HG03025 (cell line): ENCODE data around the gene PRPF19.

Experiments
- ATAC-seq: cut with Tn5 transposase; IDR thresholded peaks from one replicate; pipeline ENCODE4 v1.9.1; 2021; ENCODE audit warnings: mild to moderate bottlenecking, moderate library complexity; ENCODE audit not compliant: unreplicated experiment, low FRiP score

Gene PRPF19

DNA sequence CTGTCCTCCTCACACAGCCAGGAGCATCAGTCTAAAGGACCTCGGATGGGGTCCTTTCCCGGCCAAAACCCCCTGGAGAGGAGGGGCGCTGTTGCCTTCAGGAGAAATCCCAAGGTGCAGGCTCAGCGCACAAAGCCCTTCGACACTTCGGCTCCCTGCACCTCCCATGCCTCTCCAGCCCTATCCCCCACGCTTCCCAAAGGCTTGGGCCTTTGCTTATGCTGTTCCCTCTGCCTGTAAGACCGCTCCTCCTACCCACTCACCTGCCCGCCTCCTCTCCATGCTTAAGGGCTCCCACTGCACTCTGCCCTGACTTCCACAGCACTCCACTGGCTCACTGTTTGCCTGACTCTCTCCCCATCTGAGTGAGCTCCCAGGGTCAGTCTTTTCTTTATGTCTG, 32.1 kb upstream of the PRPF19 start:
- no peak for ATAC-seq

DNA sequence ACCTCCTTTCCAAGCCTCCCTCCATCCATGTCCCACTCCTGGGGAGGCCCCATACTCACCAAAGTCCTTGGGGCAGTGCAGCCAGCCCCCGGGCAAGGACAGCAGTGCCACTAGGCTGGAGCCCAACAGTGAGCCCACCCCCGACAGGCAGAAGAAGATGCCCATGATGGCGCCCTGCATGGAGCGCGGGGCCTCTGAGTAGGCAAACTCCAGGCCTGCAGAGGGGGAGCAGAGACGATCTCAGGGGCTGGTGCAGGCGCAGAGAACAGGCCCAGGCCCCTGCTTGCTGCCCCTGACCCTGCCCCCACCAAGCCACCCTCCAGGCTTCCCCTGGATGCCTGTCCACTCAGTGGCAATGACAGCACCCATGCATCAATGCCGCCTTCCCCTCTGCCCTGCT, 31.4 kb upstream of the PRPF19 start:
- ATAC-seq, result no peak

DNA sequence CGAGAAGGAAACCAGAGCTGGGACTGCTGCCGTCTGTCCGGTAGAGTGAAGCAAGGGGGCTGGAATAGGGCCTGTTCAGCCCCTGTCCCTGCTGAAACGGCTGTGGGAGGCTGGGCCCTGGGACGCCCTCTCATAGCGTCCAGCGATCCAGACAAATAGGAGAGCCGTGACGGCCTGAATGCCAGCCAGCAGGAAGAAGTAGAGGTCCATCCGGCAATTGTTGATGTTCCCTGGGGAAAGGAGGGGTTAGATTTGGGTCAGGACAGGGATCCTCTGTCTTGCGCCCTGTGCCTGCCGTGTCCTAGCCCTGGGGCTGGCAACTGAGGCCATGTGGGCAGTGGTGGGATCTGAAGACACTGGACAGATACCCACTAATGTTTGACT, 30.8 kb upstream of the PRPF19 start:
- ATAC-seq, result no peak

DNA sequence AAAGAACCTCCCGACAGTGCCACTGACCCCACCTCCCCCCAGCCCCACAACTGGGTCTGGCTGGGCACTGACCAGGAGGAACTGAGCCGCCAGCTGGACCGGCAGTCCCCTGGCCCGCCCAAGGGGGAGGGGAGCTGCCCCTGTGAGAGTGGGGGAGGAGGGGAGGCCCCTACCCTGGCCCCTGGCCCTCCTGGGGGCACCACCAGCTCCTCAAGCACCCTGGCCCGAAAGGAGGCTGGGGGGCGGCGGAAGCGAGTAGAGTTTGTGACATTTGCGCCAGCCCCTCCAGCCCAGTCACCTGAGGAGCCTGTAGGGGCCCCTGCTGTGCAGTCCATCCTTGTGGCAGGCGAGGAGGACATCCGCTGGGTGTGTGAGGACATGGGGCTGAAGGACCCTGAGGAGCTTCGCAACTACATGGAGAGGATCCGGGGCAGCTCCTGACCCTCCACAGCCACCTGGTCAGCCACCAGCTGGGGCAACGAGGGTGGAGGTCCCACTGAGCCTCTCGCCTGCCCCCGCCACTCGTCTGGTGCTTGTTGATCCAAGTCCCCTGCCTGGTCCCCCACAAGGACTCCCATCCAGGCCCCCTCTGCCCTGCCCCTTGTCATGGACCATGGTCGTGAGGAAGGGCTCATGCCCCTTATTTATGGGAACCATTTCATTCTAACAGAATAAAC, 30.2 kb upstream of the PRPF19 start:
- no peak for ATAC-seq

DNA sequence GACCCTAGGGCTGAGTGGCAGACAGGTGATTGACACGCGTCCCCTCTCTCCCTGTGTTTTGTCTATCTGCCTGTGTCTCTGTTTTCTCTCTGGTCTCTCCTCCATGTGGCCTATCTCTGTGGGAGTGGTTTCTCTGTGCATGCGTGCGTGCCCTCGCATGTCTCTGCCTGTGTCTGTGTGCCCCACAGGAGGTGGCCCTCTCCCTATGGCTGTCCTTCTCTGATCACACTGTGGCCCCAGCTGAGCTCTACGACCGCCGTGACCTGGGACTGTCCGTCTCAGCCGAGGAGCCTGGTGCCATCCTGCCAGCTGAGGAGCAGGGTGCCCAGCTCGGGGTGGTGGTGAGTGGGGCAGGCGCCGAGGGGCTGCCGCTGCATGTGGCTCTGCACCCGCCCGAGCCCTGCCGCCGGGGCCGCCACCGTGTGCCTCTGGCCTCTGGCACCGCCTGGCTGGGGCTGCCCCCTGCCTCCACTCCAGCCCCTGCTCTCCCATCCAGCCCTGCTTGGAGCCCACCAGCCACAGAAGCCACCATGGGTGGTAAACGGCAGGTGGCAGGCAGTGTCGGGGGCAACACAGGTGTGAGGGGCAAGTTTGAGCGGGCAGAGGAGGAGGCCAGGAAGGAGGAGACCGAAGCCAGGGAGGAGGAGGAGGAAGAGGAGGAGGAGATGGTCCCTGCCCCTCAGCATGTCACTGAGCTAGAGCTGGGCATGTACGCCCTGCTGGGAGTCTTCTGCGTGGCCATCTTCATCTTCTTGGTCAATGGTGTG, 29.5 kb upstream of the PRPF19 start:
- ATAC-seq, result no peak

DNA sequence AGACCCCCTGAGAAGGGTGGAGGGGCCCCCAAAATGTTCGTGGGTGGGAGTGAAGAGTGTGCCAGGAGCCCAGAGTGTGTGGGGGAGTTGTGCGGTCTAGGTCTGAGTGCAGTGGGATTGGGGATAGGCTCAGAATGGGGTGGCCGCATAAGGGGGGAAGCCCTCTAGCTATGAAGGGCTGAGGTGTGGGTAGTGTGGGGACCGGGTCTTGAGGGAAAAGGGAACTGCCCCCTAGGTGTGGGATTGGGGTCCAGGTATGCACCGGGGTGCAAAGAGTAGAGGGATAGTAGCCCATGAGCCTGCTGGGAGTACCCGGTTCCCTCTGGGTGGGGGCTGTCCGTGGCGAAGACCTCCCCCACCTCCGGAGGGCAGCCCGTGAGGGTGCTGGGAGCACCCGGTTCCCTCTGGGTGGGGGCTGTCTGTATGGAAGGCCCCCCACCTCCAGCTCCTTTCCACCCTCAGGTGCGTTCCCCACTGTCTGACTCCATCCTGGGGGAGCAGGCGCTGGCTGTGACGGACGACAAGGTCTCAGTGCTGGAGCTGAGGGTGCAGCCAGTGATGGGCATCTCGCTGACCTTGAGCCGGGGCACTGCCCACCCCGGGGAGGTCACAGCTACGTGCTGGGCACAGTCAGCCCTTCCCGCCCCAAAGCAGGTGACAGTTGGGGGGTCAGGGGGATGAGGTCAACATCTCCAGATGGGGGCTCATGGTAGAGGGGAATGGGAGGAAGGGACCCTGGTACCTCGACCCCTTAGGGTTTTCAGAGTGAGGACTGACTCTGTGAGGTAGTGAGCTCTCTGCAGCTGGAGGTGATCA, 28.6 kb upstream of the PRPF19 start:
- no peak for ATAC-seq

DNA sequence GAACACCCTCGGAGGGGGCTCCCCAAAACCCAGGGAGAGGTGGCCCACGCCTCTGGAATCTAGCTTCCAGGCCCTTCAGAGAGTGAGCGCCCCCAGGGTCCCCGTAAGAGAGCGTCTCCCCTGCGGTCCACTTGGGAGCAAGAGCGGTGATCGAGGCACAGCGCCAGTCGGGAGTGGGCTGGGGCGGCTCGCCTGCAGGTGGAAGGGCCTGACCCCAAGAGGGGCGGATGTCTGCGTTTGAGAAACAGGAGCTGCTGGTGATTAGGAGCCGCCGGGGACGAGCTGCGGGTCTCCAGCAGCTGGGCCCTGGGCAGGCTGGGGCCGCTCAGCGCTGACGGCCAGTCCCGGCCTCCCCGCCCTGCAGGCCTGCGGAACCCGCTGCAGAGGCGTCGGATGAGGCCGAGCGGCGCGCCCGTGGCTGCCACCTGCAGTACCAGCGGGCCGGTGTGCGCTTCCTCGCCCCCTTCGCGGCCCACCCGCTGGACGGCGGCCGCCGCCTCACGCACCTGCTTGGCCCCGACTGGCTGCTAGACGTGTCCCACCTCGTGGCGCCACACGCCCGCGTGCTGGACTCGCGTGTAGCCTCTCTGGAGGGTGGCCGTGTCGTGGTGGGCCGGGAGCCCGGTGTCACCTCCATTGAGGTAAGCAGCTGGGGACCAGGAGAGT, 27.9 kb upstream of the PRPF19 start:
- ATAC-seq, result no peak

DNA sequence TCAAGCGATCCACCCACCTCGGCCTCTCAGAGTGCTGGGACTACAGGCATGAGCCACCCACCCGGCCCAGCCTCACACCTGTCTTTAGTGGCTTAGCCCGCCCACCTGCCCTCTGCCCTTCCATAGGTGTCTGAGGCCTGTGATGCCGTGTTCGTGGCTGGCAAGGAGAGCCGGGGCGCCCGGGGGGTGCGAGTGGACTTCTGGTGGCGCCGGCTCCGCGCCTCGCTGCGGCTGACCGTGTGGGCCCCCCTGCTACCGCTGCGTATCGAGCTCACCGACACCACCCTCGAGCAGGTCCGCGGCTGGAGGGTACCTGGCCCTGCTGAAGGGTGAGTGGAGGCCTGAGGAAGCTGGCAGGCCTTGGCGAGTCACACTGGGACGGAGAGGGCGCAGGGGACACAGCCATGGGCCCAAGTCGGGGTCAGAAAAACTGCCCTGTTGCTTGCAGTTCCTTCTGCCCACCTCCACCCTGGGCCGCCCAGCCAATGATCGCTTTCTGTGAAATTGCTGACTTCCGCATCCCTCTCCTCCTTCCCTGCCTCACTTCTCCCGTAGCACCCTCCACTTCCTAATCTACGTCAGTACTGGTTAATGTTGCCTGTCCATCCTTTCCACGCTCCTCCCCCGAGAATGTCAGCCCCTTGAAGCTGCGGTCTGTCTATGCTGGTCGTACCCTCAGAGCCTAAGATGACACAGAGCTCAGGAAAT, 27.2 kb upstream of the PRPF19 start:
- no peak for ATAC-seq

DNA sequence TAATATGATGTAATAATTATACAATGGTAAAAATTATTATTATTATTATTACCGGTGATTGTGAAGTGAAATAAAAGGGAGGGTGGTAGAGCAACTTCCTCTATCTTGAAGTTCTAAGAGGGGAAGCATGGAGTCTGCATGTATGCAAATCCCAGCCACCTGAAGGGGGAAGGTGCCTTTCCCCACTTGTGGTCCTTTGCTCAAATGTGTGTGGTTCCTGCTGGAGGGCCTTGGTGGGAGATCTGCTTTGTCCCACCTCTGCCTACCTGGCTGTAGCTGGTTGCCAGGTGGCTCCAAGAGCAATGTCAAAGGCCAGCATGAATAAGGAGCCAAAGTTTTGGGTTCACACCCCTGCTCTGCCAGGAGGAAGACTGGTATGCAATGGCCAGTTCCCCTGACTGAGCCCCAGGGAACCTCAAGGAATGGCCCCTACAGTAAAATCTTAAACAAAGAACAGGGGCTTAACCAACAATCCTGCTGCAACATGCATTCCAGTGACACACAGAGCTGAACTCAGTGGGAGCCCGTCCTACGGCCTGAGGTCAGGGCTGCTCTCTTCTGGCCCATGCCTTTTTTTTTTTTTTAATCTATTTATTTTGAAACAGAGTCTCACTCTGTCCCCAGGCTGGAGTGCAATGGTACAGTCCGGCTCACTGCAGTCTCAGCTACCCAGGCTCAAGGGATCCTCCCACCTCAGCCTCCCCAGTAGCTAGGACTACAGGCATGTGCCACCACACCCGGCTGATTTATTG, 26.4 kb upstream of the PRPF19 start:
- no peak for ATAC-seq

DNA sequence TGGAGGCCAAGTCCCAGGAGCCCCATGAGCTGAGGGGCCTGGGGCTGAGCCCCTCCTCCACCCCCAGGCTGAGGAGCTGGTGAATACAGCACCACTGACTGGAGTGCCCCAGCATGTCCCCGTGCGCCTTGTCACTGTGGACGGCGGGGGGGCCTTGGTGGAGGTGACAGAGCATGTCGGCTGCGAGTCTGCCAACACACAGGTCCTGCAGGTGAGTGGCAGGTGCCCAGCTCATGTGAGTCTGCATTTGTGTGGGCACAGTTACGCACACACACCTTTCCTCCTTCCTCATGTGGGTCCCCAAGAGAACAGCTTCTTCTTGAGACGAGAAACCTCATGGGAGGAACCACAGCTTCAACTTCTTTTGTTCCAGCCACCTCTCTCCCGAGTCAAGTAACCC, 25.5 kb upstream of the PRPF19 start:
- no peak for ATAC-seq

DNA sequence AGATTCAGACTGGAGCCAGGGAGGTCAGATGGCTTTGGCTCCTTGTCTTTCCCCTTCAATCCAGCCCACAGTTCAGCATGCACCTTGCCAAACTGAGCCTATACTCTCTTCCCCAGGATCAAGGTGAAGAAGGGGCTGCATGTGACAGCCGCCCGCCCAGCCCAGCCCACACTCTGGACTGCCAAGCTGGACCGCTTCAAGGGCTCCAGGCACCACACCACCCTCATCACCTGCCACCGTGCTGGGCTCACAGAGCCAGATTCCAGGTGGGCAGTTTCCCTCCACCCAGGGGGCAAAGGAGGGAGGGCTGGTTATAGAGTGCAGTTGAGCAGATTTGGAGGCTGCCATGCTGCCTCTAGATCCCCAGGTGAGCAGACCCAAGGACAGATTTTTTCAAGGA, 24.0 kb upstream of the PRPF19 start:
- ATAC-seq, result no peak

DNA sequence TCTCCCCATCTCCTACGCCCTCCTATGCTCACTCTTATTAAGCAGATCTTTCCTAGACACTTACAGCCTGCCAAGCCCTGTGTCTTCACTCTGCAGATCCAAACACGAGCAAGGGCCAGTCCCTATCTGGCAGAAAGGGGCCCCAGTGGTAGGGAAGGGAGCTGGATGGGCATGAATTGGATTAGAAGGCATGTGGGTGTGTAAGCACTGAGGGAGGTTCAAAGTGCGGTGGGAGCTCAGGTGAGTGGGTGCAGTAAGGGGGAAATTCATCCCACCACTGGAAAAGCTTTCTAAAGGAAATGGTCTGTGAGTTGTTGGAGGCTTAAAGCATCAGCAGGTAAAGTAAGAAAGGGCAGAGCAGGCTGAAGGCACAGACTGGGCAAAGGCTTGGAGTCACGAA, 23.4 kb upstream of the PRPF19 start:
- no peak for ATAC-seq

DNA sequence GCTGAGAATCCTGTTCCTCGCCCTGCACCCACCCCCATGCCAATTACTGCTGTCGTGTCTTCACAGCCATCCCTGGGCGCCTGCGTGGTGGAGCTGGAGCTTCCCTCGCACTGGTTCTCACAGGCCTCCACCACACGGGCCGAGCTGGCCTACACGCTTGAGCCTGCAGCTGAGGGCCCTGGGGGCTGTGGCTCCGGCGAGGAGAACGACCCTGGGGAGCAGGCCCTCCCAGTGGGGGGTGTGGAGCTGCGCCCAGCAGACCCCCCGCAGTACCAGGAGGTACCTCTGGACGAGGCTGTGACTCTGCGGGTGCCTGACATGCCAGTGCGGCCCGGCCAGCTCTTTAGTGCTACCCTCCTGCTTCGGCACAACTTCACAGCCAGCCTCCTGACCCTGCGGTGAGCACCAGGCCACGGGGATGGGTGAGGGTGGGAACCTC, 22.2 kb upstream of the PRPF19 start:
- ATAC-seq, result no peak

DNA sequence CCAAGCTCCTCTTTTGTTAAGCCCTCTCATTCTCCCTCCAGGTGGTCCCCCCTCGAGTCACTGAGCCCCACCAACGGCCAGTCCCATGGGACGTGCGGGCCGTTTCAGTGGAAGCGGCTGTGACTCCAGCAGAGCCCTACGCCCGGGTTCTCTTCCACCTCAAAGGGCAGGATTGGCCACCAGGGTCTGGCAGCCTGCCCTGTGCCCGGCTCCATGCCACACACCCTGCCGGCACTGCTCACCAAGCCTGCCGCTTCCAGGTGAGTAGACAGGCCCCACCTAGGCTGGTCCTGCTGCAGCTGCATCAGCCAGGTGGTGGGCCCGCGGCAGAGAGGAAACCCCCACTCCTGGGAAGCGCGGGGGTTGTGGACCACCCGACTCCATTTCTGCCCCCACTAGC, 21.2 kb upstream of the PRPF19 start:
- no peak for ATAC-seq

DNA sequence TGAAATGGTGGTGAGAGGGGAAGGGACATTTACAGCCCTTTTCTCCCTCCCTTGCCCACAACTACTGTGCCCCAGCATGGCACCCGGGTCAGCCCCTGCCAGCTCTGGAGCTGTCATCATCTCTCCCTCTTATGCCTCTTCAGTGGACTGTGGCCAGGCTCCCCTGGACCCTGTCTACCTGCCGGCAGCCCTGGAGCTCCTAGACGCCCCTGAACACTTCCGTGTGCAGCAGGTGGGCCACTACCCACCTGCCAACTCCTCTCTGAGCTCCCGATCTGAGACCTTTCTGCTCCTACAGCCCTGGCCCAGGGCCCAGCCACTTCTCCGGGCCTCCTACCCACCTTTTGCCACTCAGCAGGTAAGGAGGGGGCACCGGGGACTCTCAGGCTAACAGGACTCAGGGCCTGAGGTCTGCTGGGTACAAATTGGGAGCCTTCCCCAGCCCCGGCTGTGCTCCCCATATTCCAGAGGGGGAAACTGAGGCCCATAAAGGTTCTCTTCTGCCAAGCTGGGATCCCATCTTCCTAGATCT, 20.7 kb upstream of the PRPF19 start:
- no peak for ATAC-seq

DNA sequence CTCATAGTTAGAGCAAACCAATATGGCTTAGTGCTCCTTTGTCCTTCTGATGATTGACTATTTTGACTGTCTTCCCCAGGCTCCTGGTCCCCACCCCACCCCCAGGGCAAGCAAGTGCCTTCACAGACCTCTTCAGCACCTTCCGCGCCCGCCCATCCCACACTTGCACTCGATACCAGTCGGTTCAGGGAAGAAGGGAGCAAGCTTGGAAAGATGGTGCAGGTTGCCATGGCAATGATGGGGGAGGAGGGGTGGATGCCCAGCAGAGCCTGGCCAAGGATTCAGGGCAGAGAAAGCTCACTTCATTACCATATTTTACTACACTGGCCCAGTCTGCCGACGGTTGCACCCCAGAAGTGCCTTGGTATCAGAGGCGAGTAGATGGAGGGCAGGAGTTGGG, 20.1 kb upstream of the PRPF19 start:
- ATAC-seq, result no peak

DNA sequence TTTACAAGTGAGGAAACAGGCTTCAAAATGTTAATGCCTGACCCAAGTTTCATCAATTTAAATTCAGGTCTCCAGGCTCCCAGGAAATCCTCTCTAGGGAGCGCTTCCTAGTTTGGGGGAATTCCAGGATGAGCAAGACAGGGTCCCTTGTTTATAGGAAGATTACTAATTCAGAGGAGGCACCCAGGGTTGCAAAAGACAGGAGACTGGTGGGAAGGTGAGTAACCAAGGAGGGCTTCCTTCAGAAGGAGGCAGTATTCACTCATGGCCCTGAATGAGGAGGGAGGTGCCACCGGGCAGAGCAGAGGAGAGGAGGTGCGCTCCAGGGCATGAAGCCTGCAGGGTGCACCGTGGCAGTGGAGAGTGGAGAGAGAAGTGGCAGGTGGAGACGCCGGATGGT, 19.5 kb upstream of the PRPF19 start:
- ATAC-seq, result no peak

DNA sequence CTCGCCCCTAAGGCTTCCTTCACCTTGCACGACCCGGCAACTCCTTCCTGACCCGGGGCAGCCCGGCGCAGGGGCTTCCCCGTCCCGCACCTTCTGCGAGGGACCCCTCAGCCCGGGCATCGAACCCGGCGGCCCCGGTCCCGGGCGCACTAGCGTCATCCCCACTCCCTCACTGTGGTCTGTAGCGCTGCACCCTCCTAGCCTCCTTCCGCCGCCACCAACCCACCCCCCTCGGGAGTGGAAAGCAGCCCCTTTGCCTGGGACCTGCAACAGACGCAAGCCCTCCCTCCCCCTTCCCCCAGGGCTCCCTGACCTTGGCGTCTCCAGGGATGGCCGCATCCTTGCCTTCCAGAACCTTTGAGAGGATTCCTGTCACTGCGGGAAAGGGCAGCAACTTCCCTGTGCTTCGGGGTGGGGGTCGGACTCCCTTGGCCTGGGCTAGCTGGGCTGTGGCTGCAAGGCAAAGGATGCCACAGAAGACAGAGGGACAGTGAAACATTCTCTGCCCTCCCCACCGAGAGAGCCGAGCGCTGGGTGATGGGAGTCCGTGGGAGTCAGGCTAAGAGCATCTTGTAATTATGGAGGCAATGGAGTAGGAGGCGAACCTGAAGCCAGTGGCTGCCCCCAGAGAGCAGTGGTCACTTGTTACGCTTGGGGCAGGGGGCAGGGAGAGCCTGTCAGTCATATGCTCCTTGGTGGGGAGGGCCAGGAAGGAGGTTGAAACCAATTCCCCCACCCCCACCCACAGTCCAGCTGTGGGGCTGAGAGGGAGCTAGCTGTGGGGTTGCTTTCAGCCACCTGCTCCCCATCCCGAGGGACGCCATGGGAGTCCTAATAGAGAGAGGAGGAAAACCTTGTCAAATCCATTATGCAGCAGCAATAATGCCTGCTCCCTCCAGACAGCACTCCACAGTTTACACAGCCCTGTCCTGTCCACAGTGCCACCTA, 18.8 kb upstream of the PRPF19 start:
- no peak for ATAC-seq
